Measurements from ENCODE around the gene EFCAB8. TPM values are rescaled to one million over a fixed set of nuclear protein-coding genes. Genes with fewer than 3 reads are reported as not detected.

Gene EFCAB8
- total RNA-seq, 1 donor from 2014 or later, result 0.32 TPM

DNA sequence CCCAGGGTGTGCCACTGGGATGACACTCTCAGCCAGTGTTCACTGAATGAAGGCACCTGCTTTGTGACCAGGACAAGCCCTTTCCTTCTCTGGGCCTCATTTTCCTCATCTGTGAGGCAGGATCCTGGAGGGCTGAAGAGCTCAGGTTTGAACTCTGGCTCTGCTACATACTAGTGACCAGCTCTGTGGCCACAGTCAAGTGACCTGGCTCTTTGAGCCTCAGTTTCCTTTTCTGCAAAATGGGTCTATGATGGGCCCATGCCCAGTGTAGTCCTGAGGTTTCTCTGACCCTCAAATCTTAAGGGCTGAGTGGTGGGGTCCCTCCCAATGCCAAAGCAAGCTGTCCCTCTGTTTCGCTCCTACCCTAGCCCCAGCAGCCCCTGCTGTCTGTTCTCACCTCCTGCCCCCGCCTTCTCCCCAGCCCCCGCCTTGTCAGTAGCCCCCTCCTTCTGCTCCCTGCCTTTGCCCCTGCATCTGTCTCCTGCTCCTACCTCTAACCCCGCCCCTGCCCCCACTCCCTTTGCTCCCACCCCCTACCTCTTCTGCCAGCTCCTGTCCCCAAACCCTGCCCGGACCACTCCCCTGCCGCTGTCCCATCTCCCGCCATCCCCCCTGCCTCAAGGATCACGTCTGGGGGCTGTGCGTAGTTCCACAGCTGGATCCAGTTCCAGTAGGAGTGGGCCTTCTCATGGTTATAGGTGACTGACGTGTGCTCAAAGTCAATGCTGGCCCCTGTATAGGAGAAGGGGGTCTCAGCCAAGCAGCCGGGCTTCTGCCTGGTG is 128.5 kb downstream of the EFCAB8 start:
- H3K36me3 Mint-ChIP-seq (ENCODE audit: low read depth), result no peaks in the 10 kb centered on the region
- H3K4me3 Mint-ChIP-seq (ENCODE audit: unreplicated experiment), result no peak overlapping the region
- no peaks in the 10 kb centered on the region for H3K4me1 Mint-ChIP-seq (ENCODE audit: low read depth)
- TF ChIP-seq, protein P1, sequence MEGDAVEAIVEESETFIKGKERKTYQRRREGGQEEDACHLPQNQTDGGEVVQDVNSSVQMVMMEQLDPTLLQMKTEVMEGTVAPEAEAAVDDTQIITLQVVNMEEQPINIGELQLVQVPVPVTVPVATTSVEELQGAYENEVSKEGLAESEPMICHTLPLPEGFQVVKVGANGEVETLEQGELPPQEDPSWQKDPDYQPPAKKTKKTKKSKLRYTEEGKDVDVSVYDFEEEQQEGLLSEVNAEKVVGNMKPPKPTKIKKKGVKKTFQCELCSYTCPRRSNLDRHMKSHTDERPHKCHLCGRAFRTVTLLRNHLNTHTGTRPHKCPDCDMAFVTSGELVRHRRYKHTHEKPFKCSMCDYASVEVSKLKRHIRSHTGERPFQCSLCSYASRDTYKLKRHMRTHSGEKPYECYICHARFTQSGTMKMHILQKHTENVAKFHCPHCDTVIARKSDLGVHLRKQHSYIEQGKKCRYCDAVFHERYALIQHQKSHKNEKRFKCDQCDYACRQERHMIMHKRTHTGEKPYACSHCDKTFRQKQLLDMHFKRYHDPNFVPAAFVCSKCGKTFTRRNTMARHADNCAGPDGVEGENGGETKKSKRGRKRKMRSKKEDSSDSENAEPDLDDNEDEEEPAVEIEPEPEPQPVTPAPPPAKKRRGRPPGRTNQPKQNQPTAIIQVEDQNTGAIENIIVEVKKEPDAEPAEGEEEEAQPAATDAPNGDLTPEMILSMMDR (IDR thresholded peaks at IDR 0.05), result no peak
- no peaks in the 10 kb centered on the region for H3K9me3 Mint-ChIP-seq (ENCODE audit: low read depth)
- DNase-seq (ENCODE audit: low spot score), result peak; percentile 53
- H3K27ac Mint-ChIP-seq (ENCODE audit: unreplicated experiment), result no peak overlapping the region
- H3K27me3 Mint-ChIP-seq (ENCODE audit: low read depth), result peaks cover 19% of the 10 kb centered on the region

DNA sequence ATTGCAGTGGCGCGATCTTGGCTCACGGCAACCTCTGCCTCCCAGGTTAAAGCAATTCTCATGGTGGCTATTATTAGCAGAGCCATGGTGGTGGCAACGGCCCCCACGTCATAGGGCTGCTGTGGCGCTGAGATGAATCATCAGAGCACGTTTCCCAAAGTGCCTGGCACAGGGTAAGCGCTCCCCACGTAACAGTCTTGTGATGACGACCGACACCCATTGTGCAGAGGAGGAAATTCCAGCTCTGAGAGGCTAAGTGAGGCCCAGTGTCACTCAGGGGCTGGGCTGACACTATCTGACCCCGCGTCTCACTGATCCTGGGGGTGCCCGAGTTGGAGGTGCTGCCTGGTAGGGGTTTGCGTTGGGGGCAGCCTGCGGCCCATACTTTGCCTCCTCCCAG is 129.3 kb downstream of the EFCAB8 start:
- Mint-ChIP-seq H3K36me3 (ENCODE audit: low read depth) (no peaks in the 10 kb centered on the region), H3K9me3 (ENCODE audit: low read depth) (no peaks in the 10 kb centered on the region), H3K4me3 (ENCODE audit: unreplicated experiment) (no peak overlapping the region), H3K27me3 (ENCODE audit: low read depth) (peaks cover 19% of the 10 kb centered on the region), H3K27ac (ENCODE audit: unreplicated experiment) (no peak overlapping the region), H3K4me1 (ENCODE audit: low read depth) (no peaks in the 10 kb centered on the region)
- peak; percentile 42 for DNase-seq (ENCODE audit: low spot score)
- TF ChIP-seq, protein P1 (IDR thresholded peaks at IDR 0.05), result no peak

- H3K36me3 Mint-ChIP-seq (ENCODE audit: low read depth), result peaks cover 2% of the 10 kb centered on the region
- H3K4me3 Mint-ChIP-seq (ENCODE audit: unreplicated experiment), result no peak overlapping the region
- peaks cover 4% of the 10 kb centered on the region for H3K9me3 Mint-ChIP-seq (ENCODE audit: low read depth)
- peak; percentile 39 for DNase-seq (ENCODE audit: low spot score)
- H3K27ac Mint-ChIP-seq (ENCODE audit: unreplicated experiment), result no peak overlapping the region
- TF ChIP-seq, protein P1 (IDR thresholded peaks at IDR 0.05), result no peak
- peaks cover 19% of the 10 kb centered on the region for H3K27me3 Mint-ChIP-seq (ENCODE audit: low read depth)
- H3K4me1 Mint-ChIP-seq (ENCODE audit: low read depth), result no peaks in the 10 kb centered on the region
Measured at GRCh38 chr20:32989507-32990283, 131.0 kb downstream of the EFCAB8 start.

- DNase-seq (ENCODE audit: low spot score), result no peak
- Mint-ChIP-seq H3K27ac (ENCODE audit: unreplicated experiment) (no peak overlapping the region), H3K4me3 (ENCODE audit: unreplicated experiment) (no peak overlapping the region), H3K36me3 (ENCODE audit: low read depth) (peaks cover 5% of the 10 kb centered on the region), H3K27me3 (ENCODE audit: low read depth) (peaks cover 16% of the 10 kb centered on the region), H3K9me3 (ENCODE audit: low read depth) (peaks cover 11% of the 10 kb centered on the region), H3K4me1 (ENCODE audit: low read depth) (no peaks in the 10 kb centered on the region)
- TF ChIP-seq, protein P1 (IDR thresholded peaks at IDR 0.05), result no peak
Measured at GRCh38 chr20:32990426-32990825, 131.7 kb downstream of the EFCAB8 start.

GRCh38 chr20:32991383-32991782 is 132.7 kb downstream of the EFCAB8 start:
- no peaks in the 10 kb centered on the region for H3K4me1 Mint-ChIP-seq (ENCODE audit: low read depth)
- H3K36me3 Mint-ChIP-seq (ENCODE audit: low read depth), result peaks cover 5% of the 10 kb centered on the region
- peaks cover 16% of the 10 kb centered on the region for H3K9me3 Mint-ChIP-seq (ENCODE audit: low read depth)
- TF ChIP-seq, protein P1 (IDR thresholded peaks at IDR 0.05), result no peak
- no peak overlapping the region for H3K27ac Mint-ChIP-seq (ENCODE audit: unreplicated experiment)
- DNase-seq (ENCODE audit: low spot score), result no peak
- no peak overlapping the region for H3K4me3 Mint-ChIP-seq (ENCODE audit: unreplicated experiment)
- H3K27me3 Mint-ChIP-seq (ENCODE audit: low read depth), result peaks cover 15% of the 10 kb centered on the region
